GM12878 (cell line): ENCODE measurements around the gene XAGE1A. TPM values are rescaled to one million over a fixed set of nuclear protein-coding genes. Genes with fewer than 3 reads are reported as not detected.

ENCODE experiments used
- ATAC-seq: fragments of 200-7000 bp; cut with Tn5 transposase; 3 replicates; pipeline ENCODE4 v1.9.1; 2020; ENCODE audit warnings: mild to moderate bottlenecking, moderate library complexity
- BruUV-seq: library from RNA; stranded (reverse); fragments of 400-500 nt; replicated peaks from 2 replicates; lab custom pipeline; 2021; lab: Mats Ljungman, UMichigan
- CTCF ChIA-PET: fragments of 300-600 bp; sonication (Branson Sonifier 250); formaldehyde crosslinking; extraction: SDS; loops from one replicate; lab custom pipeline; 2021; ENCODE audit warnings: inconsistent platforms; lab: Yijun Ruan, JAX
- POLR2A ChIA-PET: fragments of 350-600 bp; formaldehyde crosslinking; extraction: SDS; loops from one replicate; lab custom pipeline; 2021; ENCODE audit warnings: inconsistent platforms; lab: Charles Lee
- RAD21 ChIA-PET: fragments of 300-600 bp; sonication (Branson Sonifier 250); formaldehyde crosslinking; loops from one replicate; lab custom pipeline; 2023; ENCODE audit warnings: antibody characterized with exemption; ENCODE audit not compliant: unreplicated experiment; lab: Charles Lee
- SMC1A ChIA-PET: fragments of 300-600 bp; sonication (Branson Sonifier 250); formaldehyde crosslinking; loops from one replicate; lab custom pipeline; 2023; ENCODE audit not compliant: unreplicated experiment, uncharacterized antibody; lab: Charles Lee
- DNase-seq: peaks from one replicate; pipeline ENCODE4 v3.0.0-alpha.2; 2011; ENCODE audit warnings: low read depth, low spot score
- FAIRE-seq: peaks from 3 replicates; lab custom pipeline; 2011; peaks lifted over from hg19 to GRCh38; lab: Jason Lieb, UNC
- H2AFZ ChIP-seq: 2 replicates; pipeline ENCODE4 v1.6.0; 2011; ENCODE audit warnings: low read depth, low read length, control low read depth; ENCODE audit not compliant: control insufficient read depth
- H3K27ac ChIP-seq: 2 replicates; pipeline ENCODE4 v1.5.1; 2011; ENCODE audit warnings: control low read depth; ENCODE audit not compliant: control insufficient read depth, insufficient read depth
- H3K27me3 ChIP-seq, 2 experiments: replicated peaks in 1 of 2; 2 replicates each; pipeline versions ENCODE4 v1.6.0 to v1.6.1; 2011; ENCODE audit warnings: low read length in 1 of 2; ENCODE audit not compliant: control insufficient read depth in 2 of 2, insufficient read depth in 2 of 2
- H3K36me3 ChIP-seq, 2 experiments: 2 replicates each; pipeline ENCODE4 v1.5.1; 2011; ENCODE audit warnings: low read length in 1 of 2; ENCODE audit not compliant: control insufficient read depth in 2 of 2, insufficient read depth in 2 of 2
- H3K4me1 ChIP-seq: 2 replicates; pipeline ENCODE4 v1.6.1; 2011; ENCODE audit warnings: mild to moderate bottlenecking, low read length, moderate library complexity, mixed read lengths; ENCODE audit not compliant: control insufficient read depth, insufficient read depth
- H3K4me2 ChIP-seq: 2 replicates; pipeline ENCODE4 v1.6.0; 2011; ENCODE audit warnings: control low read depth; ENCODE audit not compliant: control insufficient read depth, insufficient read depth
- H3K4me3 ChIP-seq: fragments of 200-600 bp; sonication (generic); 2 replicates; pipeline ENCODE4 v1.5.1; 2016
- H3K79me2 ChIP-seq: 2 replicates; pipeline ENCODE4 v1.6.0; 2011; ENCODE audit warnings: low read length; ENCODE audit not compliant: control insufficient read depth, insufficient read depth
- H3K9ac ChIP-seq: 2 replicates; pipeline ENCODE4 v1.8.0; 2011; ENCODE audit warnings: low read length, control low read depth, mixed read lengths; ENCODE audit not compliant: control insufficient read depth, insufficient read depth
- H3K9me3 ChIP-seq: replicated peaks from 3 replicates; pipeline ENCODE4 v1.5.1; 2011; ENCODE audit warnings: mild to moderate bottlenecking, low read length; ENCODE audit not compliant: control insufficient read depth, insufficient read depth
- H4K20me1 ChIP-seq: 2 replicates; pipeline ENCODE4 v1.6.0; 2011; ENCODE audit not compliant: control insufficient read depth, insufficient read depth
- ATF7 ChIP-seq: fragments of 450-650 bp; IDR thresholded peaks from 2 replicates; pipeline ENCODE4 v1.6.1; 2016; ENCODE audit warnings: low read depth, mild to moderate bottlenecking
- BCL3 ChIP-seq: IDR thresholded peaks from 2 replicates; pipeline ENCODE4 v1.6.1; 2011; ENCODE audit warnings: borderline replicate concordance, low read depth, mild to moderate bottlenecking, moderate library complexity, low read length; ENCODE audit not compliant: insufficient read depth, poor library complexity, severe bottlenecking
- BMI1 ChIP-seq: fragments of 450-650 bp; IDR thresholded peaks from 2 replicates; pipeline ENCODE4 v1.6.1; 2016; ENCODE audit warnings: mild to moderate bottlenecking, moderate library complexity, borderline replicate concordance
- DPF2 ChIP-seq: fragments of 450-650 bp; IDR thresholded peaks from 2 replicates; pipeline ENCODE4 v1.6.1; 2017; ENCODE audit warnings: mild to moderate bottlenecking
- HDGF ChIP-seq: fragments of 450-650 bp; IDR thresholded peaks from 2 replicates; pipeline ENCODE4 v1.6.1; 2016; ENCODE audit warnings: antibody characterized with exemption
- HSF1 ChIP-seq: fragments of 150-350 bp; IDR thresholded peaks from 2 replicates; pipeline ENCODE4 v1.6.1; 2014; ENCODE audit warnings: mild to moderate bottlenecking, low read depth, low read length
- KLF5 ChIP-seq: fragments of 450-650 bp; IDR thresholded peaks from 2 replicates; pipeline ENCODE4 v1.6.1; 2014; ENCODE audit warnings: mild to moderate bottlenecking; ENCODE audit not compliant: partially characterized antibody
- MEF2A ChIP-seq: IDR thresholded peaks from 2 replicates; pipeline ENCODE4 v1.6.1; 2011; ENCODE audit warnings: low read depth, mild to moderate bottlenecking, low read length, moderate library complexity; ENCODE audit not compliant: insufficient read depth
- PAX8 ChIP-seq: fragments of 450-650 bp; IDR thresholded peaks from 2 replicates; pipeline ENCODE4 v1.6.1; 2017; ENCODE audit warnings: mild to moderate bottlenecking, moderate library complexity
- POLR2A ChIP-seq: IDR thresholded peaks from 2 replicates; pipeline ENCODE4 v1.6.1; 2011; ENCODE audit warnings: low read depth, mild to moderate bottlenecking, low read length
- SMAD5 ChIP-seq: IDR thresholded peaks from 2 replicates; pipeline ENCODE4 v1.6.1; 2016; ENCODE audit warnings: antibody characterized with exemption, low read depth
- TCF12 ChIP-seq: IDR thresholded peaks from 2 replicates; pipeline ENCODE4 v1.6.1; 2011; ENCODE audit warnings: low read depth, mild to moderate bottlenecking, low read length
- ZBTB33 ChIP-seq: fragments of 450-650 bp; IDR thresholded peaks from 2 replicates; pipeline ENCODE4 v1.6.1; 2017; ENCODE audit warnings: mild to moderate bottlenecking
- ZBTB40 ChIP-seq: fragments of 450-650 bp; IDR thresholded peaks from 2 replicates; pipeline ENCODE4 v1.6.1; 2016; ENCODE audit warnings: mild to moderate bottlenecking, moderate library complexity, borderline replicate concordance
- ZNF207 ChIP-seq: fragments of 450-650 bp; IDR thresholded peaks from 2 replicates; pipeline ENCODE4 v1.6.1; 2014; ENCODE audit warnings: antibody characterized with exemption, mild to moderate bottlenecking, borderline replicate concordance
- WGBS: methylation state at CpG from one replicate; pipeline ENCODE4 v1.1.6; 2016; ENCODE audit warnings: low lambda C conversion rate; ENCODE audit not compliant: insufficient replicate concordance, insufficient coverage; ENCODE audit errors: missing lambda C conversion rate; 5-methylcytosine and 5-hydroxymethylcytosine counted together
- in situ Hi-C: fragments of 300-500 bp; cut with MboI; formaldehyde crosslinking; loops from 9 replicates; pipeline ENCODE4 v1.14.3; 2018; ENCODE audit warnings: mixed read lengths
- intact Hi-C: fragments of 100-400 bp; cut with micrococcal nuclease; formaldehyde crosslinking; loops from one replicate; pipeline ENCODE4 v1.14.2; 2022; ENCODE audit not compliant: unreplicated experiment
- polyA plus RNA-seq, 11 experiments: library from polyadenylated mRNA; depleted of rRNA in 4 of 11; unstranded in 6 of 11; stranded (reverse) in 5 of 11; fragments of >200 nt; fragmentation: Nextera tagmentation in 4 of 11; fragmentation: Illumina TruSeq in 1 of 11; extraction: Ambion mirVana in 4 of 11; extraction: Trizol in 1 of 11; gene quantifications; 1 replicate in 1 of 11; 2 replicates in 10 of 11; pipeline versions ENCODE4 v1.2.1 to v1.2.3, GENCODE V29; 2011 to 2016; ENCODE audit warnings: inconsistent platforms in 2 of 11, missing spikeins in 2 of 11, low read depth in 1 of 11
- total RNA-seq, 4 experiments: library from RNA; depleted of rRNA in 3 of 4; stranded (reverse); fragments of >200 nt in 3 of 4; fragmentation: Illumina TruSeq in 1 of 4; extraction: Trizol in 1 of 4; gene quantifications; 2 replicates each; pipeline versions ENCODE4 v1.2.1 to v1.2.3, GENCODE V29; 2013 to 2021

The XAGE1A gene
- total and polyA plus RNA-seq, 10 of the 15 experiments (the other 5 are each of a cell fraction or from before 2014, with no cell fraction given): not detected

GRCh38 chrX:52504551-52504950 lies 8.9 kb downstream of the XAGE1A start:
- no peaks in the 10 kb centered on the region; a peak in 1 of 4 replicates for H3K27me3 ChIP-seq
- H3K4me3 ChIP-seq: no peak overlapping the region
- no peaks in the 10 kb centered on the region for H3K4me1 ChIP-seq
- ATAC-seq (no peak), FAIRE-seq (no peak), DNase-seq (no peak)
- POLR2A ChIA-PET: no interaction called here
- SMC1A ChIA-PET: no interaction called here
- 23% methylated on average over 4 of the region's 4 CpGs for WGBS
- intact Hi-C loops (no loop called here), in situ Hi-C loops (no loop called here)
- no peak overlapping the region for H3K9ac ChIP-seq
- no peak overlapping the region for H3K4me2 ChIP-seq
- H3K36me3 ChIP-seq: no peaks in the 10 kb centered on the region
- H4K20me1 ChIP-seq: no peaks in the 10 kb centered on the region
- RAD21 ChIA-PET: no interaction called here
- no peaks in the 10 kb centered on the region for H3K9me3 ChIP-seq
- no peaks in the 10 kb centered on the region for H3K79me2 ChIP-seq
- BruUV-seq: no TSS peak
- no peak overlapping the region for H2AFZ ChIP-seq
- CTCF ChIA-PET: no interaction called here
- no peak overlapping the region for H3K27ac ChIP-seq
- TF ChIP-seq ZBTB33 (no peak), HSF1 (no peak), BCL3 (no peak), HDGF (no peak), SMAD5 (no peak), ZBTB40 (no peak), MEF2A (no peak), ATF7 (no peak), PAX8 (no peak), POLR2A (no peak), ZNF207 (no peak), TCF12 (no peak), BMI1 (no peak), DPF2 (no peak), KLF5 (no peak)
